A549 (cell line): ENCODE data around the gene GRK3. TPM values are rescaled to one million over a fixed set of nuclear protein-coding genes. Genes with fewer than 3 reads are reported as not detected.

Experiments
- ATAC-seq, 2 experiments: fragments of 200-7000 bp in 1 of 2; fragments of >200 bp in 1 of 2; cut with Nextera tagmentation in 1 of 2; cut with Tn5 transposase in 1 of 2; 3 replicates each; pipeline versions ENCODE4 v1.8.0 to v1.9.1; 2018 to 2020; ENCODE audit warnings: mild to moderate bottlenecking in 1 of 2, moderate library complexity in 1 of 2
- CTCF ChIA-PET: fragments of 300-600 bp; sonication (Branson Sonifier 250); formaldehyde crosslinking; extraction: SDS; loops from one replicate; lab custom pipeline; 2021; ENCODE audit warnings: antibody characterized with exemption, inconsistent platforms; lab: Yijun Ruan, JAX
- POLR2A ChIA-PET: fragments of 350-600 bp; formaldehyde crosslinking; extraction: SDS; loops from one replicate; lab custom pipeline; 2021; ENCODE audit warnings: antibody characterized with exemption, inconsistent platforms; lab: Yijun Ruan, JAX
- DNase-seq, 2 experiments: peaks; one replicate each; pipeline versions ENCODE4 v3.0.0 to v3.0.0-alpha.2; 2011 to 2016; ENCODE audit warnings: low read depth in 1 of 2, low spot score in 1 of 2
- FAIRE-seq: peaks from 2 replicates; lab custom pipeline; 2011; peaks lifted over from hg19 to GRCh38; lab: Jason Lieb, UNC
- H3K27ac ChIP-seq, 2 experiments: fragments of >200 bp; sonication (Bioruptor Twin); formaldehyde crosslinking; 3 replicates each; pipeline ENCODE4 v1.5.1; 2016 to 2017
- H3K4me1 ChIP-seq: fragments of >200 bp; sonication (Bioruptor Twin); formaldehyde crosslinking; 3 replicates; pipeline ENCODE4 v1.6.1; 2016
- H3K4me2 ChIP-seq: fragments of >200 bp; sonication (Bioruptor Twin); formaldehyde crosslinking; 3 replicates; pipeline ENCODE4 v1.6.1; 2016
- H3K4me3 ChIP-seq: fragments of >200 bp; sonication (Bioruptor Twin); formaldehyde crosslinking; 3 replicates; pipeline ENCODE4 v1.5.1; 2016
- H3K9me3 ChIP-seq: fragments of >200 bp; sonication (Bioruptor Twin); formaldehyde crosslinking; 3 replicates; pipeline ENCODE4 v1.6.1; 2016
- CEBPB ChIP-seq, 2 experiments: fragments of >200 bp in 1 of 2; sonication (Bioruptor Twin) in 1 of 2; formaldehyde crosslinking in 1 of 2; IDR thresholded peaks; 2 replicates each; pipeline ENCODE4 v1.6.1; 2012 to 2016
- ESRRA ChIP-seq: fragments of 150-350 bp; IDR thresholded peaks from 2 replicates; pipeline ENCODE4 v1.6.1; 2014; ENCODE audit warnings: mild to moderate bottlenecking, low read length, borderline replicate concordance
- GATA3 ChIP-seq: IDR thresholded peaks from 2 replicates; pipeline ENCODE4 v1.6.1; 2012; ENCODE audit warnings: borderline replicate concordance
- HEYL ChIP-seq: fragments of 250-450 bp; sonication (Bioruptor Pico); IDR thresholded peaks from 2 replicates; pipeline ENCODE4 v1.8.0; 2021; ENCODE audit warnings: mild to moderate bottlenecking, moderate library complexity
- HOXB13 ChIP-seq: fragments of 250-450 bp; sonication (Bioruptor Pico); IDR thresholded peaks from 2 replicates; pipeline ENCODE4 v1.5.0; 2020; ENCODE audit warnings: low read depth, mild to moderate bottlenecking, moderate library complexity
- POLR2A ChIP-seq: IDR thresholded peaks from 2 replicates; pipeline ENCODE4 v1.6.1; 2012; ENCODE audit warnings: mild to moderate bottlenecking, low read length
- RCOR1 ChIP-seq: fragments of 150-350 bp; IDR thresholded peaks from 2 replicates; pipeline ENCODE4 v1.6.1; 2014; ENCODE audit warnings: antibody characterized with exemption, low read length, low read depth
- RNF2 ChIP-seq: fragments of 200-600 bp; sonication (generic); IDR thresholded peaks from 2 replicates; pipeline ENCODE4 v1.6.1; 2016; ENCODE audit warnings: low read depth, mild to moderate bottlenecking, antibody characterized with exemption, moderate library complexity, borderline replicate concordance
- TP53 ChIP-seq: fragments of 250-450 bp; sonication (Bioruptor Pico); IDR thresholded peaks from 2 replicates; pipeline ENCODE4 v1.5.0; 2021; ENCODE audit warnings: mild to moderate bottlenecking, moderate library complexity
- ZNF302 ChIP-seq: fragments of 250-450 bp; sonication (Bioruptor Pico); IDR thresholded peaks from 2 replicates; pipeline ENCODE4 v1.9.0; 2021; ENCODE audit warnings: inconsistent platforms, mild to moderate bottlenecking, moderate library complexity
- WGBS: methylation state at CpG from one replicate; pipeline ENCODE4 v1.1.6; 2017; ENCODE audit errors: missing lambda C conversion rate; 5-methylcytosine and 5-hydroxymethylcytosine counted together
- polyA plus RNA-seq, 4 experiments: library from polyadenylated mRNA; depleted of rRNA in 3 of 4; stranded (reverse); fragments of >200 nt; fragmentation: RNase III in 1 of 4; extraction: RNeasy Plus Mini Kit Qiagen cat#74134 plus additional on column Dnase treatment in 1 of 4; gene quantifications; 2 replicates in 3 of 4; 3 replicates in 1 of 4; pipeline ENCODE4 v1.2.3, GENCODE V29; 2011 to 2017
- TF ChIP-seq, protein P1 (sequence below): IDR thresholded peaks from 2 replicates; pipeline ENCODE4 v1.6.1; 2012
- TF ChIP-seq, protein P2 (sequence below): IDR thresholded peaks from 2 replicates; pipeline ENCODE4 v1.6.1; 2012
- TF ChIP-seq, protein P3 (sequence below): fragments of 200-600 bp; sonication (generic); IDR thresholded peaks from 2 replicates; pipeline ENCODE4 v1.6.1; 2016; ENCODE audit warnings: antibody characterized with exemption, mild to moderate bottlenecking, moderate library complexity
- TF ChIP-seq, protein P4 (sequence below): fragments of >200 bp; sonication (Bioruptor Twin); formaldehyde crosslinking; IDR thresholded peaks from 3 replicates; pipeline ENCODE4 v1.6.1; 2016
- TF ChIP-seq, protein P5 (sequence below): fragments of >200 bp; sonication (Bioruptor Twin); formaldehyde crosslinking; IDR thresholded peaks from 2 replicates; pipeline ENCODE4 v1.6.1; 2016

Gene GRK3
- polyA plus RNA-seq, 2 of the 4 experiments (the other 2 are of a cell fraction) = 3.9 to 6.5 TPM

DNA sequence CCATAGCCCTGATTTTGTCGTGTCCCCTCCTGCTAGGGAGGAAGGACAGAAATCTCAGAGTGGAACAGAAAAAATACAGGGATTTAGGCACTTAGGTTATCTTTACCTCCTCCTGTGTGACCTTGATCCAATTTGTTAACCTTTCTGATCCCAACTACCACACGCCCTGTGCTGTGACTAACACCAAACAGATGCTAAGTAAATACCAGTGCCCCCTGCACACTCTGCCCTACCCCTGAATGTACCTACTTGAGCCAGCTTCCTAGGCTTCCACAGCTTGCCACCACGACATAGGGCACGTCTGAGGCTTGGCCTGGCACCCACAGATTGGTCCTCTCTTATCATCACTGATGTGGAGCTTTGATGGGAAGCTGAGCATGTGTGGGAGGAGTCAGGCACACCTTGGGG is 186.7 kb downstream of the GRK3 start (continued):
- no peak for TF ChIP-seq RNF2
- no peak for TF ChIP-seq ZNF302

DNA sequence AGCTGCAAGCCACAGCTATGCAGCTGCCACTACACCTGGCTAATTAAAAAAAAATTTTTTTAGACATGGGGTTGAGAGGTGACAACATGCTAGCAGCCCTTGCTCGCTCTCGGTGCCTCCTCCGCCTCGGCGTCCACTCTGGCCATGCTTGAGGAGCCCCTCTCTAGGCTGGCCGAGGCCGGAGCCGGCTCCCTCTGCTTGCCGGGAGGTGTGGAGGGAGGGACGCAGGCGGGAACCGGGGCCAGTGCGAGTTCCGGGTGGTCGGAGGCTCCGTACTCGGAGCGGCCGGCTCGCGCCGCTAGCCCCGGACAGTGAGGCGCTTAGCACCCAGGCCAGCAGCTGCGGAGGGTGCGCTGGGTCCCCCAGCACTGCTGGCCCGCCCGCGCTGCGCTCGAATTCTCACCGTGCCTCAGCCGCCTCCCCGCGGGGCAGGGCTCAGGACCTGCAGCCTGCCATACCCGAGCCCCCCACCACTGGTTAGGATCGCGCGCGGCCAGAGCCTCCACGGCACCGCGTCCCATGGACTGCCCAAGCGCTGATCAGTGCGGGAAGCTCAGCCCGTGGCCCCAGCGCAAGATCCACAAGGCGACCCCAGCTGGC is 188.2 kb downstream of the GRK3 start:
- 74% methylated on average over 12 of the region's 48 CpGs for WGBS
- no peak overlapping the region for H3K4me3 ChIP-seq
- no peak for FAIRE-seq
- no peaks in the 10 kb centered on the region for H3K9me3 ChIP-seq
- no peak overlapping the region for H3K4me2 ChIP-seq
- ChIA-PET POLR2A (no interaction called here), CTCF (interaction anchor here (1.1 kb wide), 1 partner anchor 20 kb away, joined by 3 read pairs; no protein-coding TSS in a partner anchor)
- H3K27ac ChIP-seq = no peak overlapping the region
- no peak for TF ChIP-seq ZNF302
- TF ChIP-seq TP53 = no peak
- TF ChIP-seq POLR2A = no peak
- TF ChIP-seq HOXB13 = no peak
- TF ChIP-seq, protein P1, sequence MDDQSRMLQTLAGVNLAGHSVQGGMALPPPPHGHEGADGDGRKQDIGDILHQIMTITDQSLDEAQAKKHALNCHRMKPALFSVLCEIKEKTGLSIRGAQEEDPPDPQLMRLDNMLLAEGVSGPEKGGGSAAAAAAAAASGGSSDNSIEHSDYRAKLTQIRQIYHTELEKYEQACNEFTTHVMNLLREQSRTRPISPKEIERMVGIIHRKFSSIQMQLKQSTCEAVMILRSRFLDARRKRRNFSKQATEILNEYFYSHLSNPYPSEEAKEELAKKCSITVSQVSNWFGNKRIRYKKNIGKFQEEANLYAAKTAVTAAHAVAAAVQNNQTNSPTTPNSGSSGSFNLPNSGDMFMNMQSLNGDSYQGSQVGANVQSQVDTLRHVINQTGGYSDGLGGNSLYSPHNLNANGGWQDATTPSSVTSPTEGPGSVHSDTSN = no peak
- TF ChIP-seq RCOR1 = no peak
- TF ChIP-seq HEYL (CRISPR knock-in tag) = no peak
- TF ChIP-seq CEBPB (IDR thresholded peaks at IDR 0.05) = no peak
- no peak for TF ChIP-seq GATA3
- no peak for TF ChIP-seq ESRRA
- TF ChIP-seq, protein P2, sequence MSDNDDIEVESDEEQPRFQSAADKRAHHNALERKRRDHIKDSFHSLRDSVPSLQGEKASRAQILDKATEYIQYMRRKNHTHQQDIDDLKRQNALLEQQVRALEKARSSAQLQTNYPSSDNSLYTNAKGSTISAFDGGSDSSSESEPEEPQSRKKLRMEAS = no peak
- TF ChIP-seq, protein P3, sequence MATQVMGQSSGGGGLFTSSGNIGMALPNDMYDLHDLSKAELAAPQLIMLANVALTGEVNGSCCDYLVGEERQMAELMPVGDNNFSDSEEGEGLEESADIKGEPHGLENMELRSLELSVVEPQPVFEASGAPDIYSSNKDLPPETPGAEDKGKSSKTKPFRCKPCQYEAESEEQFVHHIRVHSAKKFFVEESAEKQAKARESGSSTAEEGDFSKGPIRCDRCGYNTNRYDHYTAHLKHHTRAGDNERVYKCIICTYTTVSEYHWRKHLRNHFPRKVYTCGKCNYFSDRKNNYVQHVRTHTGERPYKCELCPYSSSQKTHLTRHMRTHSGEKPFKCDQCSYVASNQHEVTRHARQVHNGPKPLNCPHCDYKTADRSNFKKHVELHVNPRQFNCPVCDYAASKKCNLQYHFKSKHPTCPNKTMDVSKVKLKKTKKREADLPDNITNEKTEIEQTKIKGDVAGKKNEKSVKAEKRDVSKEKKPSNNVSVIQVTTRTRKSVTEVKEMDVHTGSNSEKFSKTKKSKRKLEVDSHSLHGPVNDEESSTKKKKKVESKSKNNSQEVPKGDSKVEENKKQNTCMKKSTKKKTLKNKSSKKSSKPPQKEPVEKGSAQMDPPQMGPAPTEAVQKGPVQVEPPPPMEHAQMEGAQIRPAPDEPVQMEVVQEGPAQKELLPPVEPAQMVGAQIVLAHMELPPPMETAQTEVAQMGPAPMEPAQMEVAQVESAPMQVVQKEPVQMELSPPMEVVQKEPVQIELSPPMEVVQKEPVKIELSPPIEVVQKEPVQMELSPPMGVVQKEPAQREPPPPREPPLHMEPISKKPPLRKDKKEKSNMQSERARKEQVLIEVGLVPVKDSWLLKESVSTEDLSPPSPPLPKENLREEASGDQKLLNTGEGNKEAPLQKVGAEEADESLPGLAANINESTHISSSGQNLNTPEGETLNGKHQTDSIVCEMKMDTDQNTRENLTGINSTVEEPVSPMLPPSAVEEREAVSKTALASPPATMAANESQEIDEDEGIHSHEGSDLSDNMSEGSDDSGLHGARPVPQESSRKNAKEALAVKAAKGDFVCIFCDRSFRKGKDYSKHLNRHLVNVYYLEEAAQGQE = no peak
- peaks cover 27% of the 10 kb centered on the region for H3K4me1 ChIP-seq
- DNase-seq = no peak
- ATAC-seq = no peak

DNA sequence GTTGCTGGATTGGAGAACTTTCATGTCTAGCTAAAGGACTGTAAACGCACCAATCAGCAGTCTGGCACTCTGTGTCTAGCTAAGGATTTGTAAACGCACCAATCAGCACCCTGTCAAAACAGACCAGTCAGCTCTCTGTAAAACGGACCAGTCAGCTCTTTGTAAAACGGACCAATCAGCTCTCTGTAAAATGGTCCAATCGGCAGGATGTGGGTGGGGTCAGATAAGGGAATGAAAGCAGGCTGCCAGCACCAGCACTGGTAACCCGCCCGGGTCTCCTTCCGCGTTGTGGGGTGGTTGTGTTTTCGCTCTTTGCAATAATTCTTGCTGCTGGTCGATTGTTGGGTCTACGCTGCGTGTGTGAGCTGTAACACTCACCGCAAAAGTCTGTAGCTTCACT is 188.8 kb downstream of the GRK3 start:
- H3K4me3 ChIP-seq = no peak overlapping the region
- TF ChIP-seq, protein P4, sequence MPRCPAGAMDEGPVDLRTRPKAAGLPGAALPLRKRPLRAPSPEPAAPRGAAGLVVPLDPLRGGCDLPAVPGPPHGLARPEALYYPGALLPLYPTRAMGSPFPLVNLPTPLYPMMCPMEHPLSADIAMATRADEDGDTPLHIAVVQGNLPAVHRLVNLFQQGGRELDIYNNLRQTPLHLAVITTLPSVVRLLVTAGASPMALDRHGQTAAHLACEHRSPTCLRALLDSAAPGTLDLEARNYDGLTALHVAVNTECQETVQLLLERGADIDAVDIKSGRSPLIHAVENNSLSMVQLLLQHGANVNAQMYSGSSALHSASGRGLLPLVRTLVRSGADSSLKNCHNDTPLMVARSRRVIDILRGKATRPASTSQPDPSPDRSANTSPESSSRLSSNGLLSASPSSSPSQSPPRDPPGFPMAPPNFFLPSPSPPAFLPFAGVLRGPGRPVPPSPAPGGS = no peak
- TF ChIP-seq ESRRA = no peak
- TF ChIP-seq, protein P5, sequence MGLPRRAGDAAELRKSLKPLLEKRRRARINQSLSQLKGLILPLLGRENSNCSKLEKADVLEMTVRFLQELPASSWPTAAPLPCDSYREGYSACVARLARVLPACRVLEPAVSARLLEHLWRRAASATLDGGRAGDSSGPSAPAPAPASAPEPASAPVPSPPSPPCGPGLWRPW = no peak
- FAIRE-seq = no peak
- no peaks in the 10 kb centered on the region for H3K9me3 ChIP-seq
- H3K27ac ChIP-seq = no peak overlapping the region
- H3K4me2 ChIP-seq = no peak overlapping the region
- WGBS = 82% methylated on average over 10 of the region's 14 CpGs
- ChIA-PET POLR2A (no interaction called here), CTCF (interaction anchor here (1.1 kb wide), 1 partner anchor 20 kb away, joined by 3 read pairs; no protein-coding TSS in a partner anchor)
- no peak for ATAC-seq
- H3K4me1 ChIP-seq = peaks cover 22% of the 10 kb centered on the region; the same call in 2 of the 3 replicates
- DNase-seq = no peak
